ENCODE data around the gene PHLPP2. TPM values are rescaled to one million over a fixed set of nuclear protein-coding genes. Genes with fewer than 3 reads are reported as not detected.

The PHLPP2 gene
- total and polyA plus RNA-seq, 10 of the 15 experiments (the other 5 are each of a cell fraction or from before 2014, with no cell fraction given), result 1.0 to 13.2 (median 7.0) TPM

GRCh38 chr16:71627731-71628181, 96.7 kb downstream of the PHLPP2 start:
- intact Hi-C loops (cut with micrococcal nuclease; ENCODE audit: unreplicated experiment), result no loop called here
- Histone ChIP-seq H2AFZ (ENCODE audit: control insufficient read depth, low read depth, low read length) (no peak overlapping the region), H3K4me3 (no peak overlapping the region), H3K36me3 (ENCODE audit: control insufficient read depth in 2 of 2, insufficient read depth in 2 of 2, low read length in 1 of 2) (no peaks in the 10 kb centered on the region), H3K27me3 (replicated peaks in 1 of 2; ENCODE audit: control insufficient read depth in 2 of 2, insufficient read depth in 2 of 2, low read length in 1 of 2) (no peaks in the 10 kb centered on the region; a peak in 1 of 4 replicates), H3K9ac (ENCODE audit: control insufficient read depth, insufficient read depth, low read length) (no peak overlapping the region), H3K27ac (ENCODE audit: control insufficient read depth, insufficient read depth) (no peak overlapping the region), H3K4me1 (ENCODE audit: control insufficient read depth, insufficient read depth, low read length) (peaks cover 5% of the 10 kb centered on the region; the same call in 1 of the 2 replicates), H3K9me3 (replicated peaks; ENCODE audit: control insufficient read depth, insufficient read depth, low read length) (no peaks in the 10 kb centered on the region), H4K20me1 (ENCODE audit: control insufficient read depth, insufficient read depth) (no peaks in the 10 kb centered on the region), H3K4me2 (ENCODE audit: control insufficient read depth, insufficient read depth) (no peak overlapping the region), H3K79me2 (ENCODE audit: control insufficient read depth, insufficient read depth, low read length) (no peaks in the 10 kb centered on the region)
- ATAC-seq (no peak), DNase-seq (ENCODE audit: low read depth, low spot score) (no peak), FAIRE-seq (no peak)
- ChIA-PET RAD21 (ENCODE audit: unreplicated experiment) (no interaction called here), CTCF (interaction anchor here (0.7 to 2.5 kb wide), 2 partner anchors 14 to 16 kb away, joined by 3 to 9 read pairs; no protein-coding TSS in a partner anchor), POLR2A (no interaction called here), SMC1A (ENCODE audit: uncharacterized antibody, unreplicated experiment) (no interaction called here)
- 94% methylated on average over 7 of the region's 7 CpGs for WGBS (ENCODE audit: insufficient coverage, insufficient replicate concordance, low lambda C conversion rate, missing lambda C conversion rate)
- no TSS peak for BruUV-seq (replicated peaks)
- in situ Hi-C loops (cut with MboI), result no loop called here
- TF ChIP-seq ZNF592 (IDR thresholded peaks at IDR 0.05) (no peak), E2F8 (IDR thresholded peaks at IDR 0.05; ENCODE audit: low read depth, partially characterized antibody) (no peak), MTA3 (IDR thresholded peaks at IDR 0.05; ENCODE audit: borderline replicate concordance, low read length) (no peak), MXI1 (IDR thresholded peaks at IDR 0.05; ENCODE audit: low read depth, low read length) (no peak), PBX3 (IDR thresholded peaks at IDR 0.05; ENCODE audit: insufficient replicate concordance, low read depth, low read length) (no peak), CHD2 (IDR thresholded peaks at IDR 0.05; ENCODE audit: borderline replicate concordance, low read depth, low read length) (no peak), GATAD2B (conservative IDR thresholded peaks at IDR 0.05; ENCODE audit: low read depth) (no peak), MAX (IDR thresholded peaks at IDR 0.05; ENCODE audit: low read depth, low read length) (no peak), SUPT20H (IDR thresholded peaks at IDR 0.05; ENCODE audit: borderline replicate concordance, control insufficient read depth, low read depth, low read length) (no peak), NRF1 (conservative IDR thresholded peaks at IDR 0.05; ENCODE audit: low read depth, low read length) (no peak), RFX5 (IDR thresholded peaks at IDR 0.05; ENCODE audit: low read depth, low read length) (no peak), MEF2B (IDR thresholded peaks at IDR 0.05; ENCODE audit: partially characterized antibody, poor library complexity, severe bottlenecking) (no peak), ZBTB33 (IDR thresholded peaks at IDR 0.05) (no peak)

All from GM12878 (cell line).